OCI-LY1 (cell line): ENCODE measurements around the gene AFAP1L1.
"Not testable (repeated sequence)": the region's sequence is repeated elsewhere in the genome, so short reads cannot be mapped to it uniquely, and the experiment has no call there.

Source experiments
- H2AFZ ChIP-seq: fragments of 200-600 bp; sonication (generic), shearing (Covaris generic); 2 replicates; pipeline ENCODE4 v1.6.0; 2014; ENCODE audit warnings: antibody characterized with exemption, mild to moderate bottlenecking, low read length
- H3F3A ChIP-seq: fragments of 200-600 bp; sonication (generic), shearing (Covaris generic); 2 replicates; pipeline ENCODE4 v1.6.0; 2014; ENCODE audit warnings: mild to moderate bottlenecking, antibody characterized with exemption, low read length, moderate library complexity; ENCODE audit not compliant: insufficient read depth
- H3K27ac ChIP-seq: fragments of 200-600 bp; sonication (generic); 2 replicates; pipeline ENCODE4 v1.5.1; 2014; ENCODE audit warnings: low read length, mixed run types, mild to moderate bottlenecking, low read depth; ENCODE audit not compliant: poor library complexity, severe bottlenecking
- H3K27me3 ChIP-seq: fragments of 200-600 bp; sonication (generic); 2 replicates; pipeline ENCODE4 v1.6.0; 2014; ENCODE audit warnings: antibody characterized with exemption, mild to moderate bottlenecking, low read length, moderate library complexity; ENCODE audit not compliant: insufficient read depth
- H3K36me3 ChIP-seq: fragments of 200-600 bp; sonication (generic); 2 replicates; pipeline ENCODE4 v1.6.1; 2014; ENCODE audit warnings: mild to moderate bottlenecking, antibody characterized with exemption, low read length, moderate library complexity, mixed read lengths; ENCODE audit not compliant: insufficient read depth
- H3K4me1 ChIP-seq: fragments of 200-600 bp; sonication (generic); 2 replicates; pipeline ENCODE4 v1.5.1; 2014; ENCODE audit warnings: mild to moderate bottlenecking, low read length, moderate library complexity; ENCODE audit not compliant: insufficient read depth, severe bottlenecking
- H3K4me2 ChIP-seq: fragments of 200-600 bp; sonication (generic), shearing (Covaris generic); 2 replicates; pipeline ENCODE4 v1.6.1; 2014; ENCODE audit warnings: low read length
- H3K4me3 ChIP-seq: fragments of 200-600 bp; sonication (generic); 2 replicates; pipeline ENCODE4 v1.5.1; 2014; ENCODE audit warnings: low read length, low read depth, mild to moderate bottlenecking, mixed read lengths; ENCODE audit not compliant: poor library complexity, severe bottlenecking
- H3K79me2 ChIP-seq: fragments of 200-600 bp; shearing (Covaris generic); 2 replicates; pipeline ENCODE4 v1.6.1; 2016; ENCODE audit warnings: mixed run types, low read length, mixed read lengths; ENCODE audit not compliant: insufficient read depth
- H3K9ac ChIP-seq: fragments of 200-600 bp; sonication (generic), shearing (Covaris generic); 2 replicates; pipeline ENCODE4 v1.6.1; 2014; ENCODE audit warnings: mild to moderate bottlenecking, low read length, mixed read lengths
- H3K9me2 ChIP-seq: fragments of 200-600 bp; sonication (generic), shearing (Covaris generic); 2 replicates; pipeline ENCODE4 v1.6.1; 2014; ENCODE audit warnings: low read depth, mild to moderate bottlenecking, low read length, mixed read lengths
- H3K9me3 ChIP-seq: fragments of 200-600 bp; shearing (Covaris generic); 2 replicates; pipeline ENCODE4 v1.6.1; 2014; ENCODE audit warnings: low read length, mixed read lengths
- H4K20me1 ChIP-seq: fragments of 200-600 bp; sonication (generic), shearing (Covaris generic); 2 replicates; pipeline ENCODE4 v1.6.0; 2016; ENCODE audit warnings: mild to moderate bottlenecking, low read length; ENCODE audit not compliant: insufficient read depth
- EZH2 ChIP-seq: fragments of 200-600 bp; sonication (generic), shearing (Covaris generic); IDR thresholded peaks from 2 replicates; pipeline ENCODE4 v1.8.0; 2017; ENCODE audit warnings: borderline replicate concordance, mixed run types, mild to moderate bottlenecking, antibody characterized with exemption, low read length, moderate library complexity, mixed read lengths
- TF ChIP-seq, protein P1 (sequence below): fragments of 200-600 bp; sonication (generic), shearing (Covaris generic); IDR thresholded peaks from 2 replicates; pipeline ENCODE4 v1.5.1; 2017; ENCODE audit warnings: mild to moderate bottlenecking, antibody characterized with exemption, low read length, moderate library complexity, mixed read lengths

The AFAP1L1 gene

DNA sequence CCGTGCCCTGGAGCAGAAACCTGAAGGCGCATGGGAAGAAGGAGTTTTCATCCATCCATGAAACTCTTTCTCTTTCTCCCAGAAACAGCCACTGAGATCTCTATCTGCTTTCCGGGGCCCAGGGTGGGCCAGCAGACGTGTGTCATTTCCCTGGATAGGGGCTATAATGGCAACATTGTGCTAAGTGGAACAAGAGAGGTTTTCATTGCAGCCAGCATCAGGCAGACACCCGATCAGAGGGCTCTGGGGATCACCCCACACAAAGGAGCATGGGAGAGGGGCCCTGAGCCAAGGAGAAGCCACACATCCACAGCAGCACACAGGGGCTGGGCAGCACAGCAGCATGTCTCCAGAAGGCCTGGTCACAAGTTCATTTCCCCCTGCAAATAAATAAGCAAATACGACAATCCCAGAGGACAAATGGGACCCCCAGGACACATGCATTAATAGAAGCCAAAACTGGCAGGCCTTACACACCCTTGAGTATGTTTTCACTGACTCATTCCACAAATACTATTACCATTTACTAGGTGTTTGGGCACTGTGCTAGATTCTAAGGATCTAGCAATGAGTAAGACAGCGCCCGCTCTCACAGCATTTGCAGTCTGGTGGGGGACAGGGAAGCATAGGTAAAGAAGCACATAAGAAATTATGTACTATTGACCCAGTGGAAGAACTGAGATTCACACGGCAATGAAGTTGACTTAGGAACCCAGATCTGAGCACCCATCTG, 4.3 kb upstream of the AFAP1L1 start:
- Histone ChIP-seq H3F3A (no peaks in the 10 kb centered on the region), H3K9me2 (no peaks in the 10 kb centered on the region), H3K27me3 (no peaks in the 10 kb centered on the region), H2AFZ (no peak overlapping the region), H3K4me2 (no peak overlapping the region), H3K36me3 (no peaks in the 10 kb centered on the region; the same call in 1 of the 2 replicates), H3K9me3 (0 out of 2 replicates have a peak, but pooled peaks cover 7% of the 10 kb centered on the region), H3K9ac (no peak overlapping the region), H4K20me1 (no peaks in the 10 kb centered on the region), H3K27ac (no peak overlapping the region), H3K4me1 (peaks cover 5% of the 10 kb centered on the region), H3K79me2 (no peaks in the 10 kb centered on the region), H3K4me3 (no peak overlapping the region)
- TF ChIP-seq, protein P1, sequence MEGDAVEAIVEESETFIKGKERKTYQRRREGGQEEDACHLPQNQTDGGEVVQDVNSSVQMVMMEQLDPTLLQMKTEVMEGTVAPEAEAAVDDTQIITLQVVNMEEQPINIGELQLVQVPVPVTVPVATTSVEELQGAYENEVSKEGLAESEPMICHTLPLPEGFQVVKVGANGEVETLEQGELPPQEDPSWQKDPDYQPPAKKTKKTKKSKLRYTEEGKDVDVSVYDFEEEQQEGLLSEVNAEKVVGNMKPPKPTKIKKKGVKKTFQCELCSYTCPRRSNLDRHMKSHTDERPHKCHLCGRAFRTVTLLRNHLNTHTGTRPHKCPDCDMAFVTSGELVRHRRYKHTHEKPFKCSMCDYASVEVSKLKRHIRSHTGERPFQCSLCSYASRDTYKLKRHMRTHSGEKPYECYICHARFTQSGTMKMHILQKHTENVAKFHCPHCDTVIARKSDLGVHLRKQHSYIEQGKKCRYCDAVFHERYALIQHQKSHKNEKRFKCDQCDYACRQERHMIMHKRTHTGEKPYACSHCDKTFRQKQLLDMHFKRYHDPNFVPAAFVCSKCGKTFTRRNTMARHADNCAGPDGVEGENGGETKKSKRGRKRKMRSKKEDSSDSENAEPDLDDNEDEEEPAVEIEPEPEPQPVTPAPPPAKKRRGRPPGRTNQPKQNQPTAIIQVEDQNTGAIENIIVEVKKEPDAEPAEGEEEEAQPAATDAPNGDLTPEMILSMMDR: no peak
- TF ChIP-seq EZH2: no peak

- H3K27me3 ChIP-seq: no peaks in the 10 kb centered on the region
Observed at GRCh38 chr5:149268928-149269557, 2.6 kb upstream of the AFAP1L1 start.

DNA sequence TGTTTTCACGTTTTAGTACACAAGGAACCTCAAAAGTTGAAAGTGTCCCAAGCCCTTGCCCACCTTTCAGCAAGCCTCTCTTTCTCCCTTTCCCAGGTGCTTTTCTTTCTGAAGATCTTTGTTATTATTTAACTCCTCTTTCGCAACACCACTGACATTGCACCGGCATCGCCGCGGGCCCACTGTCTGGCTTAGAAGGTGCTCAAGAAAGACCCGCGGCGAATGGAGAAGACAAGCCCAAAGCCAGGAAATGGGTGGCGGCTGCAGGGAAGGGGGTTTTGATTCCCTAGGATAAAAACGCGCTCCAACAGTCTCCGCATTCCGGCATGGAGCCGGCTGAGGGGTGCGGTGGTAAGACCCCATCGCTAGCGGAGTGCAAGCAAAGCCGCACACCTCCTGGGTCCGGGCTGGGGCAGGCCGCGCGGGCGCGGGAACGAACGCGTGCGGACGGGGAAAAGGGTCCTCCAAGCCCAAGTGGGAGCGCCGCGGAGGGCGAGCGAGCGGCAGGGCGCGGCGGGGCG, 404 bp upstream of the AFAP1L1 start:
- H3K4me1 ChIP-seq: no peaks in the 10 kb centered on the region
- no peak overlapping the region for H3K4me3 ChIP-seq
- no peaks in the 10 kb centered on the region for H3F3A ChIP-seq
- no peak overlapping the region for H3K9ac ChIP-seq
- H3K36me3 ChIP-seq: no peaks in the 10 kb centered on the region; the same call in 1 of the 2 replicates
- H2AFZ ChIP-seq: no peak overlapping the region
- TF ChIP-seq EZH2: no peak
- TF ChIP-seq, protein P1: no peak
- no peaks in the 10 kb centered on the region for H3K9me2 ChIP-seq
- no peaks in the 10 kb centered on the region for H4K20me1 ChIP-seq
- H3K79me2 ChIP-seq: no peaks in the 10 kb centered on the region
- H3K9me3 ChIP-seq: 0 out of 2 replicates have a peak, but pooled peaks cover 7% of the 10 kb centered on the region
- no peak overlapping the region for H3K27ac ChIP-seq
- no peaks in the 10 kb centered on the region for H3K27me3 ChIP-seq
- H3K4me2 ChIP-seq: no peak overlapping the region

More at GRCh38 chr5:149268928-149269557, 2.6 kb upstream of the AFAP1L1 start:
- H3K4me3 ChIP-seq: no peak overlapping the region
- TF ChIP-seq, protein P1: peak; percentile 60
- no peak for TF ChIP-seq EZH2
- H3K9me2 ChIP-seq: no peaks in the 10 kb centered on the region
- H4K20me1 ChIP-seq: no peaks in the 10 kb centered on the region
- H3K9me3 ChIP-seq: 0 out of 2 replicates have a peak, but pooled peaks cover 7% of the 10 kb centered on the region
- no peaks in the 10 kb centered on the region for H3F3A ChIP-seq
- H2AFZ ChIP-seq: no peak overlapping the region
- H3K27ac ChIP-seq: no peak overlapping the region
- no peak overlapping the region for H3K4me2 ChIP-seq
- no peak overlapping the region for H3K9ac ChIP-seq
- peaks cover 5% of the 10 kb centered on the region for H3K4me1 ChIP-seq
- H3K79me2 ChIP-seq: no peaks in the 10 kb centered on the region
- H3K36me3 ChIP-seq: no peaks in the 10 kb centered on the region; the same call in 1 of the 2 replicates

GRCh38 chr5:149272781-149273180, 1.1 kb downstream of the AFAP1L1 start:
- H3K9me2 ChIP-seq, H3K4me1 ChIP-seq, H3K4me2 ChIP-seq: not testable (repeated sequence)

More at GRCh38 chr5:149272781-149273180, 1.1 kb downstream of the AFAP1L1 start:
- not testable (repeated sequence) for H3K9me3 ChIP-seq, H3F3A ChIP-seq, H3K27me3 ChIP-seq, H3K4me3 ChIP-seq, H3K79me2 ChIP-seq, H2AFZ ChIP-seq, H3K27ac ChIP-seq, H3K36me3 ChIP-seq, H4K20me1 ChIP-seq, H3K9ac ChIP-seq
